GM19438 (cell line): ENCODE results near the gene NRARP.

Experiments used
- ATAC-seq: cut with Tn5 transposase; IDR thresholded peaks from one replicate; pipeline ENCODE4 v1.9.1; 2021; ENCODE audit warnings: low read depth; ENCODE audit not compliant: unreplicated experiment

The NRARP gene

GRCh38 chr9:137323531-137324331, 21.7 kb upstream of the NRARP start:
- ATAC-seq, result no peak

GRCh38 chr9:137321726-137322361, 19.8 kb upstream of the NRARP start:
- ATAC-seq, result no peak

- ATAC-seq, result no peak
These were observed 18.7 kb upstream of the NRARP start for GRCh38 chr9:137320555-137321384.

- no peak for ATAC-seq
These were observed 17.9 kb upstream of the NRARP start for GRCh38 chr9:137319739-137320551.

- ATAC-seq, result no peak
These were observed 17.1 kb upstream of the NRARP start for GRCh38 chr9:137319011-137319738.

GRCh38 chr9:137318602-137319001, 16.5 kb upstream of the NRARP start:
- ATAC-seq, result no peak

- ATAC-seq, result no peak
These were observed 15.8 kb upstream of the NRARP start for GRCh38 chr9:137317718-137318511.

- no peak for ATAC-seq
These were observed 15.1 kb upstream of the NRARP start for GRCh38 chr9:137317021-137317717.

- ATAC-seq, result no peak
These were observed 14.2 kb upstream of the NRARP start for GRCh38 chr9:137316012-137316981.

- ATAC-seq, result no peak
These were observed 13.5 kb upstream of the NRARP start for GRCh38 chr9:137315581-137316011.

- ATAC-seq, result no peak
These were observed 12.8 kb upstream of the NRARP start for GRCh38 chr9:137314561-137315560.

- ATAC-seq, result no peak
These were observed 12.0 kb upstream of the NRARP start for GRCh38 chr9:137313956-137314560.

GRCh38 chr9:137313326-137313936, 11.4 kb upstream of the NRARP start:
- ATAC-seq, result no peak

GRCh38 chr9:137312852-137313325, 10.8 kb upstream of the NRARP start:
- ATAC-seq, result no peak
